Measurements from ENCODE around the gene PANK4.

The PANK4 gene

GRCh38 chr1:2514863-2515762 is 11.3 kb downstream of the PANK4 start:
- no peak for DNase-seq (ENCODE audit: low read depth in 2 of 3, low spot score in 1 of 3)

- no peak for DNase-seq (ENCODE audit: low read depth in 2 of 3, low spot score in 1 of 3)
These were observed 12.3 kb downstream of the PANK4 start for GRCh38 chr1:2513939-2514652.

- no peak for DNase-seq (ENCODE audit: low read depth in 2 of 3, low spot score in 1 of 3)
These were observed 13.5 kb downstream of the PANK4 start for GRCh38 chr1:2512862-2513421.

- DNase-seq (ENCODE audit: low read depth in 2 of 3, low spot score in 1 of 3) = no peak
These were observed 15.8 kb downstream of the PANK4 start for GRCh38 chr1:2510366-2511155.

GRCh38 chr1:2509589-2509988 is 16.8 kb downstream of the PANK4 start:
- no peak for DNase-seq (ENCODE audit: low read depth in 2 of 3, low spot score in 1 of 3)

GRCh38 chr1:2508751-2509150 is 17.6 kb downstream of the PANK4 start:
- no peak for DNase-seq (ENCODE audit: low read depth in 2 of 3, low spot score in 1 of 3)

- no peak for DNase-seq (ENCODE audit: low read depth in 2 of 3, low spot score in 1 of 3)
These were observed 18.2 kb downstream of the PANK4 start for GRCh38 chr1:2508180-2508579.

GRCh38 chr1:2507744-2508155 is 18.6 kb downstream of the PANK4 start:
- no peak for DNase-seq (ENCODE audit: low read depth in 2 of 3, low spot score in 1 of 3)

GRCh38 chr1:2506901-2507565 is 19.4 kb downstream of the PANK4 start:
- DNase-seq (ENCODE audit: low read depth in 2 of 3, low spot score in 1 of 3) = no peak

- DNase-seq (ENCODE audit: low read depth in 2 of 3, low spot score in 1 of 3) = no peak
These were observed 20.2 kb downstream of the PANK4 start for GRCh38 chr1:2506007-2506860.

GRCh38 chr1:2505461-2505994 is 20.9 kb downstream of the PANK4 start:
- DNase-seq (ENCODE audit: low read depth in 2 of 3, low spot score in 1 of 3) = no peak

- DNase-seq (ENCODE audit: low read depth in 2 of 3, low spot score in 1 of 3) = no peak
These were observed 21.5 kb downstream of the PANK4 start for GRCh38 chr1:2504949-2505272.

- no peak for DNase-seq (ENCODE audit: low read depth in 2 of 3, low spot score in 1 of 3)
These were observed 22.0 kb downstream of the PANK4 start for GRCh38 chr1:2504225-2504948.

- no peak for DNase-seq (ENCODE audit: low read depth in 2 of 3, low spot score in 1 of 3)
These were observed 22.7 kb downstream of the PANK4 start for GRCh38 chr1:2503554-2504224.

GRCh38 chr1:2502661-2503553 is 23.5 kb downstream of the PANK4 start:
- DNase-seq (ENCODE audit: low read depth in 2 of 3, low spot score in 1 of 3) = no peak

- no peak for DNase-seq (ENCODE audit: low read depth in 2 of 3, low spot score in 1 of 3)
These were observed 24.2 kb downstream of the PANK4 start for GRCh38 chr1:2502210-2502609.

GRCh38 chr1:2501820-2502119 is 24.6 kb downstream of the PANK4 start:
- no peak for DNase-seq (ENCODE audit: low read depth in 2 of 3, low spot score in 1 of 3)

Data from stimulated activated CD4-positive, alpha-beta T cell treated with anti-CD3 and anti-CD28 coated beads, Interleukin-12 subunit alpha, Interleukin-12 subunit beta, amount 100 ng/mL, for 48 hours (primary cell).